MM.1S (cell line): ENCODE data around the gene ACD.

ENCODE experiments used
- DNase-seq: peaks from one replicate; pipeline ENCODE4 v3.0.0-alpha.2; 2015
- H2AFZ ChIP-seq: fragments of 300-600 bp; sonication (generic); 2 replicates; pipeline ENCODE4 v1.6.0; 2016; ENCODE audit warnings: antibody characterized with exemption, low read length
- H3F3A ChIP-seq: fragments of 300-600 bp; sonication (generic); 2 replicates; pipeline ENCODE4 v1.6.1; 2016; ENCODE audit warnings: mild to moderate bottlenecking, antibody characterized with exemption, low read length, moderate library complexity, mixed read lengths; ENCODE audit not compliant: insufficient read depth
- H3K27ac ChIP-seq: fragments of 300-600 bp; sonication (generic); 2 replicates; pipeline ENCODE4 v1.5.1; 2016; ENCODE audit warnings: mild to moderate bottlenecking, low read length
- H3K27me3 ChIP-seq: fragments of 300-600 bp; sonication (generic); replicated peaks from 2 replicates; pipeline ENCODE4 v1.6.0; 2016; ENCODE audit warnings: low read length; ENCODE audit not compliant: insufficient read depth
- H3K36me3 ChIP-seq: fragments of 300-600 bp; sonication (generic); replicated peaks from 2 replicates; pipeline ENCODE4 v1.6.1; 2016; ENCODE audit warnings: mild to moderate bottlenecking, low read length, mixed read lengths; ENCODE audit not compliant: insufficient read depth
- H3K4me1 ChIP-seq: fragments of 300-600 bp; sonication (generic); 2 replicates; pipeline ENCODE4 v1.6.1; 2016; ENCODE audit warnings: low read length, mixed read lengths
- H3K4me2 ChIP-seq: fragments of 300-600 bp; sonication (generic); 2 replicates; pipeline ENCODE4 v1.6.0; 2016; ENCODE audit warnings: low read depth, low read length
- H3K4me3 ChIP-seq: fragments of 300-600 bp; sonication (generic); 2 replicates; pipeline ENCODE4 v1.5.1; 2016; ENCODE audit warnings: low read length, mixed read lengths
- H3K79me2 ChIP-seq: fragments of 300-600 bp; sonication (generic); 2 replicates; pipeline ENCODE4 v1.6.1; 2016; ENCODE audit warnings: mixed run types, low read length, mixed read lengths
- H3K9ac ChIP-seq: fragments of 300-600 bp; sonication (generic); 2 replicates; pipeline ENCODE4 v1.6.1; 2016; ENCODE audit warnings: low read length, mixed read lengths
- H3K9me2 ChIP-seq: fragments of 300-600 bp; sonication (generic); replicated peaks from 2 replicates; pipeline ENCODE4 v1.6.1; 2016; ENCODE audit warnings: mild to moderate bottlenecking, low read length, mixed read lengths; ENCODE audit not compliant: insufficient read depth
- H3K9me3 ChIP-seq: fragments of 300-600 bp; sonication (generic); replicated peaks from 2 replicates; pipeline ENCODE4 v1.6.1; 2016; ENCODE audit warnings: mild to moderate bottlenecking, low read length, mixed read lengths; ENCODE audit not compliant: insufficient read depth
- H4K20me1 ChIP-seq: fragments of 300-600 bp; sonication (generic); 2 replicates; pipeline ENCODE4 v1.6.1; 2016; ENCODE audit warnings: mild to moderate bottlenecking, low read length, moderate library complexity, mixed read lengths; ENCODE audit not compliant: insufficient read depth
- EZH2 ChIP-seq: fragments of 300-600 bp; sonication (generic); optimal IDR thresholded peaks from 2 replicates; pipeline ENCODE3; 2017; ENCODE audit warnings: low read depth, mild to moderate bottlenecking, antibody characterized with exemption, low read length, mixed read lengths
- EZH2phosphoT487 ChIP-seq: fragments of 300-600 bp; sonication (generic); IDR thresholded peaks from 2 replicates; pipeline ENCODE4 v1.6.1; 2018; ENCODE audit warnings: antibody characterized with exemption, low read length
- TF ChIP-seq, protein P1 (sequence below): fragments of 300-600 bp; sonication (generic); IDR thresholded peaks from 2 replicates; pipeline ENCODE4 v1.5.1; 2016; ENCODE audit warnings: antibody characterized with exemption, low read length, mixed read lengths

ACD gene

GRCh38 chr16:67679935-67680897 lies 20.2 kb upstream of the ACD start:
- H4K20me1 ChIP-seq, result no peaks in the 10 kb centered on the region
- TF ChIP-seq, protein P1, sequence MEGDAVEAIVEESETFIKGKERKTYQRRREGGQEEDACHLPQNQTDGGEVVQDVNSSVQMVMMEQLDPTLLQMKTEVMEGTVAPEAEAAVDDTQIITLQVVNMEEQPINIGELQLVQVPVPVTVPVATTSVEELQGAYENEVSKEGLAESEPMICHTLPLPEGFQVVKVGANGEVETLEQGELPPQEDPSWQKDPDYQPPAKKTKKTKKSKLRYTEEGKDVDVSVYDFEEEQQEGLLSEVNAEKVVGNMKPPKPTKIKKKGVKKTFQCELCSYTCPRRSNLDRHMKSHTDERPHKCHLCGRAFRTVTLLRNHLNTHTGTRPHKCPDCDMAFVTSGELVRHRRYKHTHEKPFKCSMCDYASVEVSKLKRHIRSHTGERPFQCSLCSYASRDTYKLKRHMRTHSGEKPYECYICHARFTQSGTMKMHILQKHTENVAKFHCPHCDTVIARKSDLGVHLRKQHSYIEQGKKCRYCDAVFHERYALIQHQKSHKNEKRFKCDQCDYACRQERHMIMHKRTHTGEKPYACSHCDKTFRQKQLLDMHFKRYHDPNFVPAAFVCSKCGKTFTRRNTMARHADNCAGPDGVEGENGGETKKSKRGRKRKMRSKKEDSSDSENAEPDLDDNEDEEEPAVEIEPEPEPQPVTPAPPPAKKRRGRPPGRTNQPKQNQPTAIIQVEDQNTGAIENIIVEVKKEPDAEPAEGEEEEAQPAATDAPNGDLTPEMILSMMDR, result no peak
- TF ChIP-seq EZH2phosphoT487 (no peak), EZH2 (no peak)
- no peaks in the 10 kb centered on the region for H3K9me2 ChIP-seq
- H3K4me3 ChIP-seq, result no peak overlapping the region
- H3K27ac ChIP-seq, result no peak overlapping the region
- H3K4me1 ChIP-seq, result no peaks in the 10 kb centered on the region
- no peaks in the 10 kb centered on the region for H3K79me2 ChIP-seq
- H3K27me3 ChIP-seq, result no peaks in the 10 kb centered on the region
- no peaks in the 10 kb centered on the region for H3F3A ChIP-seq
- H3K9ac ChIP-seq, result no peak overlapping the region
- H2AFZ ChIP-seq, result no peak overlapping the region
- H3K4me2 ChIP-seq, result no peak overlapping the region
- no peaks in the 10 kb centered on the region for H3K9me3 ChIP-seq
- DNase-seq, result no peak
- H3K36me3 ChIP-seq, result no peaks in the 10 kb centered on the region

GRCh38 chr16:67678354-67679023 lies 18.4 kb upstream of the ACD start:
- DNase-seq, result no peak
- Histone ChIP-seq H3K9me2 (no peaks in the 10 kb centered on the region), H3K4me3 (no peak overlapping the region), H2AFZ (no peak overlapping the region), H3K9ac (no peak overlapping the region), H3F3A (no peaks in the 10 kb centered on the region), H3K27me3 (no peaks in the 10 kb centered on the region), H3K4me1 (no peaks in the 10 kb centered on the region), H3K9me3 (no peaks in the 10 kb centered on the region), H3K4me2 (no peak overlapping the region), H3K27ac (no peak overlapping the region), H3K79me2 (no peaks in the 10 kb centered on the region), H3K36me3 (no peaks in the 10 kb centered on the region), H4K20me1 (no peaks in the 10 kb centered on the region)
- TF ChIP-seq, protein P1, result no peak
- no peak for TF ChIP-seq EZH2phosphoT487
- TF ChIP-seq EZH2, result no peak

DNA sequence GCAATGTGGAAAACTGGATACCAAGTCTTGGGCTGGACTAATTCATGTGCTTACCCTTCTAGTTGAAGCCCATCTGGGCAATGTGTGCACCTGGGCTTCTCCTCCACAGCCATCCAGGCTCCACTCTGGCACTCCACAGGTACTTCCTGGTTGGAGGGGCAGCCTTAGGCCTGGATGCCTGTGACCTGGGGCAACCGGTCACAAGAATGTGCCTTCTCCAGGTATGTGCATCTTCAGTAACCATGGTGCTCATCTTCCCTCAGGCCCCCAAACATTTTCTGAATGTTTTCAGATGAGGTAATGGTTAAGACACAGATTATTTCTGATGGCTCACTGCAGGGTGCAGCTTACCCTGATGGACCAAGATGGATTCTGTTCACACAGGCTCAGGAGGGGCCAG lies 17.7 kb upstream of the ACD start:
- Histone ChIP-seq H3K79me2 (no peaks in the 10 kb centered on the region), H4K20me1 (no peaks in the 10 kb centered on the region), H3K9me2 (no peaks in the 10 kb centered on the region), H3K27me3 (no peaks in the 10 kb centered on the region), H3K4me1 (no peaks in the 10 kb centered on the region), H3K36me3 (no peaks in the 10 kb centered on the region), H3K9me3 (no peaks in the 10 kb centered on the region), H2AFZ (no peak overlapping the region), H3F3A (no peaks in the 10 kb centered on the region), H3K4me2 (no peak overlapping the region), H3K4me3 (no peak overlapping the region), H3K27ac (no peak overlapping the region), H3K9ac (no peak overlapping the region)
- TF ChIP-seq EZH2phosphoT487 (no peak), EZH2 (no peak)
- TF ChIP-seq, protein P1, result no peak
- DNase-seq, result no peak
